Thymus (tissue), 11 donors: ENCODE measurements around the gene RGS16. TPM values are rescaled to one million over a fixed set of nuclear protein-coding genes. Genes with fewer than 3 reads are reported as not detected.

Experiments
- DNase-seq, 9 donors: peaks; one replicate each; pipeline ENCODE4 v3.0.0-alpha.2; 2013; ENCODE audit warnings: low spot score in 9 of 9, low read depth in 6 of 9, missing footprints in 1 of 9
- H3K27ac ChIP-seq, 2 donors: one replicate each; pipeline ENCODE4 v1.5.1; 2013; ENCODE audit warnings: control low read depth in 1 of 2, low read depth in 1 of 2, low read length in 1 of 2, mild to moderate bottlenecking in 1 of 2, moderate library complexity in 1 of 2
- H3K27me3 ChIP-seq, 2 donors: one replicate each; pipeline ENCODE4 v1.5.1; 2013; ENCODE audit warnings: low read length in 1 of 2; ENCODE audit not compliant: control insufficient read depth in 2 of 2, insufficient read depth in 1 of 2
- H3K36me3 ChIP-seq, 2 donors: one replicate each; pipeline ENCODE4 v1.5.1; 2013; ENCODE audit warnings: low read length in 1 of 2, mild to moderate bottlenecking in 1 of 2, moderate library complexity in 1 of 2; ENCODE audit not compliant: control insufficient read depth in 2 of 2, insufficient read depth in 2 of 2
- H3K4me1 ChIP-seq, 2 donors: one replicate each; pipeline ENCODE4 v1.5.1; 2013; ENCODE audit warnings: low read length in 2 of 2; ENCODE audit not compliant: control insufficient read depth in 2 of 2, insufficient read depth in 2 of 2
- H3K4me3 ChIP-seq, 2 donors: one replicate each; pipeline ENCODE4 v1.5.1; 2013; ENCODE audit warnings: low read length in 2 of 2, control low read depth in 1 of 2, mild to moderate bottlenecking in 1 of 2
- H3K9me3 ChIP-seq, 2 donors: one replicate each; pipeline ENCODE4 v1.5.1; 2013; ENCODE audit warnings: low read length in 1 of 2, mild to moderate bottlenecking in 1 of 2; ENCODE audit not compliant: control insufficient read depth in 2 of 2, insufficient read depth in 1 of 2
- WGBS: extraction: QIAGEN DNeasy Blood & Tissue Kit; methylation state at CpG from one replicate; pipeline ENCODE4 v1.1.7; 2013; 5-methylcytosine and 5-hydroxymethylcytosine counted together
- polyA plus RNA-seq: library from polyadenylated mRNA; stranded (reverse); fragments of 200-250 nt; gene quantifications from one replicate; pipeline ENCODE4 v1.2.3, GENCODE V29; 2013
- total RNA-seq: library from RNA; stranded (reverse); fragments of 120-200 nt; gene quantifications from one replicate; pipeline ENCODE4 v1.2.4, GENCODE V29; 2013
- donor health status: healthy.

RGS16 gene
- total and polyA plus RNA-seq, 2 donors, result 5.0 to 8.3 TPM

- Histone ChIP-seq H3K9me3 (no peaks in the 10 kb centered on the region), H3K4me1 (no peaks in the 10 kb centered on the region), H3K36me3 (no peaks in the 10 kb centered on the region), H3K4me3 (no peak overlapping the region), H3K27ac (no peak overlapping the region), H3K27me3 (no peaks in the 10 kb centered on the region)
- DNase-seq, result no peak
- WGBS, result 92% methylated on average over 2 of the region's 2 CpGs
Measured at GRCh38 chr1:182564406-182565004, 39.7 kb downstream of the RGS16 start.

- 95% methylated on average over 4 of the region's 4 CpGs for WGBS
- Histone ChIP-seq H3K27ac (no peak overlapping the region), H3K9me3 (no peaks in the 10 kb centered on the region), H3K36me3 (no peaks in the 10 kb centered on the region), H3K4me3 (no peak overlapping the region), H3K27me3 (no peaks in the 10 kb centered on the region), H3K4me1 (no peaks in the 10 kb centered on the region)
- no peak for DNase-seq
Measured at GRCh38 chr1:182563095-182563494, 41.1 kb downstream of the RGS16 start.

- 92% methylated on average over 4 of the region's 4 CpGs for WGBS
Measured at GRCh38 chr1:182561456-182561855, 42.7 kb downstream of the RGS16 start.

GRCh38 chr1:182560392-182560984, 43.7 kb downstream of the RGS16 start:
- Histone ChIP-seq H3K36me3 (no peaks in the 10 kb centered on the region), H3K27me3 (no peaks in the 10 kb centered on the region), H3K4me3 (no peak overlapping the region), H3K4me1 (no peaks in the 10 kb centered on the region), H3K9me3 (no peaks in the 10 kb centered on the region), H3K27ac (no peak overlapping the region)
- WGBS, result 86% methylated on average over 7 of the region's 7 CpGs
- DNase-seq, result no peak

More at GRCh38 chr1:182561456-182561855, 42.7 kb downstream of the RGS16 start:
- Histone ChIP-seq H3K27ac (no peak overlapping the region), H3K4me1 (no peaks in the 10 kb centered on the region), H3K36me3 (no peaks in the 10 kb centered on the region), H3K4me3 (no peak overlapping the region), H3K9me3 (no peaks in the 10 kb centered on the region), H3K27me3 (no peaks in the 10 kb centered on the region)
- DNase-seq, result no peak

- Histone ChIP-seq H3K4me1 (no peaks in the 10 kb centered on the region), H3K4me3 (no peak overlapping the region), H3K9me3 (peaks cover 0 to 1% of the 10 kb centered on the region in 2 donors), H3K27me3 (no peaks in the 10 kb centered on the region), H3K27ac (no peak overlapping the region), H3K36me3 (no peaks in the 10 kb centered on the region)
- DNase-seq, result no peak
Measured at GRCh38 chr1:182556279-182556678, 47.9 kb downstream of the RGS16 start.

- DNase-seq, result no peak
- peaks cover 0 to 1% of the 10 kb centered on the region in 2 donors for H3K9me3 ChIP-seq
- H3K27me3 ChIP-seq, result no peaks in the 10 kb centered on the region
- H3K36me3 ChIP-seq, result no peaks in the 10 kb centered on the region
- H3K27ac ChIP-seq, result no peak overlapping the region
- no peak overlapping the region for H3K4me3 ChIP-seq
- WGBS, result 98% methylated on average over 1 of the region's 1 CpG
- no peaks in the 10 kb centered on the region for H3K4me1 ChIP-seq
Measured at GRCh38 chr1:182555493-182555892, 48.7 kb downstream of the RGS16 start.

- 98% methylated on average over 2 of the region's 2 CpGs for WGBS
- Histone ChIP-seq H3K27me3 (no peaks in the 10 kb centered on the region), H3K36me3 (no peaks in the 10 kb centered on the region), H3K9me3 (peaks cover 0 to 1% of the 10 kb centered on the region in 2 donors), H3K4me1 (no peaks in the 10 kb centered on the region), H3K4me3 (no peak overlapping the region), H3K27ac (no peak overlapping the region)
- no peak for DNase-seq
Measured at GRCh38 chr1:182552527-182552926, 51.7 kb downstream of the RGS16 start.

GRCh38 chr1:182549811-182550210, 54.4 kb downstream of the RGS16 start:
- H3K27me3 ChIP-seq, result no peaks in the 10 kb centered on the region
- no peaks in the 10 kb centered on the region for H3K4me1 ChIP-seq
- 82% methylated on average over 1 of the region's 1 CpG for WGBS
- no peaks in the 10 kb centered on the region for H3K36me3 ChIP-seq
- DNase-seq, result no peak
- no peak overlapping the region for H3K27ac ChIP-seq
- H3K9me3 ChIP-seq, result peaks cover 0 to 1% of the 10 kb centered on the region in 2 donors
- no peak overlapping the region for H3K4me3 ChIP-seq

- H3K36me3 ChIP-seq, result no peaks in the 10 kb centered on the region
- DNase-seq, result no peak
- H3K4me1 ChIP-seq, result no peaks in the 10 kb centered on the region
- no peaks in the 10 kb centered on the region for H3K27me3 ChIP-seq
- no peak overlapping the region for H3K27ac ChIP-seq
- no peak overlapping the region for H3K4me3 ChIP-seq
- H3K9me3 ChIP-seq, result peaks cover 0 to 1% of the 10 kb centered on the region in 2 donors
Measured at GRCh38 chr1:182549346-182549745, 54.8 kb downstream of the RGS16 start.
